HEK293 (cell line): ENCODE data around the gene AQP6.

Experiments
- CTCF ChIA-PET: fragments of 350-600 bp; formaldehyde crosslinking; extraction: SDS; loops from one replicate; lab custom pipeline; 2021; ENCODE audit warnings: antibody characterized with exemption; lab: Yijun Ruan, JAX
- POLR2A ChIA-PET: fragments of 300-600 bp; formaldehyde crosslinking; extraction: SDS; loops from one replicate; lab custom pipeline; 2020; ENCODE audit warnings: antibody characterized with exemption, inconsistent platforms; lab: Yijun Ruan, JAX
- H3K27ac ChIP-seq: fragments of 200-500 bp; sonication (Bioruptor generic); 2 replicates; pipeline ENCODE4 v1.5.1; 2014; ENCODE audit warnings: low read depth, low read length, control low read depth, inconsistent platforms; ENCODE audit errors: extremely low read depth
- H3K36me3 ChIP-seq, 2 experiments: fragments of 200-500 bp in 1 of 2; sonication (Bioruptor generic) in 1 of 2; 1 replicate in 1 of 2; 2 replicates in 1 of 2; pipeline ENCODE4 v1.5.1; 2014 to 2017; ENCODE audit warnings: inconsistent platforms in 2 of 2, low read length in 2 of 2; ENCODE audit not compliant: control insufficient read depth in 2 of 2, insufficient read depth in 1 of 2
- H3K4me1 ChIP-seq: fragments of 200-500 bp; sonication (Bioruptor generic); 2 replicates; pipeline ENCODE4 v1.5.1; 2014; ENCODE audit warnings: mild to moderate bottlenecking, low read length, inconsistent platforms; ENCODE audit not compliant: control insufficient read depth, insufficient read depth
- H3K4me3 ChIP-seq: 2 replicates; pipeline ENCODE4 v1.5.1; 2011; ENCODE audit warnings: low read depth, mild to moderate bottlenecking, control low read depth, low read length, moderate library complexity
- H3K9me3 ChIP-seq: fragments of 200-500 bp; sonication (Bioruptor generic); 2 replicates; pipeline ENCODE4 v1.5.1; 2014; ENCODE audit warnings: low read depth, low read length, inconsistent platforms; ENCODE audit not compliant: control insufficient read depth, insufficient read depth
- EGR2 ChIP-seq: fragments of 450-650 bp; formaldehyde crosslinking; IDR thresholded peaks from 2 replicates; pipeline ENCODE4 v1.5.1; 2016; ENCODE audit warnings: low read depth, missing biosample characterization, missing genetic modification characterization
- HOXD13 ChIP-seq: sonication (generic); formaldehyde crosslinking; IDR thresholded peaks from 2 replicates; pipeline ENCODE4 v1.8.0; 2022; ENCODE audit warnings: missing genetic modification reagents, borderline replicate concordance
- KLF9 ChIP-seq: fragments of 450-650 bp; formaldehyde crosslinking; IDR thresholded peaks from 2 replicates; pipeline ENCODE4 v1.5.1; 2016; ENCODE audit warnings: missing biosample characterization, missing genetic modification characterization, low read depth
- OSR2 ChIP-seq: fragments of 450-650 bp; formaldehyde crosslinking; IDR thresholded peaks from 2 replicates; pipeline ENCODE4 v1.5.1; 2016; ENCODE audit warnings: missing biosample characterization, missing genetic modification characterization
- PRDM4 ChIP-seq: fragments of 450-650 bp; formaldehyde crosslinking; IDR thresholded peaks from 2 replicates; pipeline ENCODE4 v1.5.1; 2017; ENCODE audit warnings: missing biosample characterization, missing genetic modification characterization
- RBAK ChIP-seq: fragments of 450-650 bp; formaldehyde crosslinking; IDR thresholded peaks from 2 replicates; pipeline ENCODE4 v1.5.1; 2016; ENCODE audit warnings: missing biosample characterization, missing genetic modification characterization
- REST ChIP-seq: fragments of 450-650 bp; formaldehyde crosslinking; IDR thresholded peaks from 2 replicates; pipeline ENCODE4 v1.5.1; 2016; ENCODE audit warnings: missing biosample characterization, missing genetic modification characterization
- TCF7L2 ChIP-seq: IDR thresholded peaks from 2 replicates; pipeline ENCODE4 v1.6.1; 2011; ENCODE audit warnings: low read depth, mild to moderate bottlenecking, inconsistent platforms, low read length, moderate library complexity, borderline replicate concordance
- ZFP37 ChIP-seq: fragments of 450-650 bp; formaldehyde crosslinking; IDR thresholded peaks from 2 replicates; pipeline ENCODE4 v1.5.1; 2016; ENCODE audit warnings: missing biosample characterization, missing genetic modification characterization
- ZFP69B ChIP-seq: fragments of 450-650 bp; formaldehyde crosslinking; IDR thresholded peaks from 2 replicates; pipeline ENCODE4 v1.5.1; 2016; ENCODE audit warnings: missing biosample characterization, missing genetic modification characterization
- ZNF112 ChIP-seq: fragments of 450-650 bp; formaldehyde crosslinking; IDR thresholded peaks from 2 replicates; pipeline ENCODE4 v1.5.0; 2017; ENCODE audit warnings: missing biosample characterization, missing genetic modification characterization
- ZNF140 ChIP-seq: fragments of 450-650 bp; formaldehyde crosslinking; IDR thresholded peaks from 2 replicates; pipeline ENCODE4 v1.5.1; 2016; ENCODE audit warnings: missing biosample characterization, missing genetic modification characterization
- ZNF157 ChIP-seq: fragments of 450-650 bp; formaldehyde crosslinking; IDR thresholded peaks from 2 replicates; pipeline ENCODE4 v1.5.1; 2016; ENCODE audit warnings: missing biosample characterization, missing genetic modification characterization
- ZNF169 ChIP-seq: fragments of 450-650 bp; formaldehyde crosslinking; IDR thresholded peaks from 2 replicates; pipeline ENCODE4 v1.5.1; 2016; ENCODE audit warnings: missing biosample characterization, missing genetic modification characterization
- ZNF223 ChIP-seq: fragments of 450-650 bp; formaldehyde crosslinking; IDR thresholded peaks from 2 replicates; pipeline ENCODE4 v1.5.1; 2016; ENCODE audit warnings: missing biosample characterization, missing genetic modification characterization
- ZNF248 ChIP-seq: fragments of 450-650 bp; formaldehyde crosslinking; IDR thresholded peaks from 2 replicates; pipeline ENCODE4 v1.5.1; 2017; ENCODE audit warnings: missing biosample characterization, missing genetic modification characterization
- ZNF324 ChIP-seq: fragments of 450-650 bp; formaldehyde crosslinking; IDR thresholded peaks from 2 replicates; pipeline ENCODE4 v1.5.1; 2016; ENCODE audit warnings: missing biosample characterization, missing genetic modification characterization
- ZNF335 ChIP-seq: fragments of 450-650 bp; formaldehyde crosslinking; conservative IDR thresholded peaks from 2 replicates; pipeline ENCODE4 v1.5.1; 2016; ENCODE audit warnings: missing biosample characterization, missing genetic modification characterization
- ZNF416 ChIP-seq: fragments of 450-650 bp; formaldehyde crosslinking; IDR thresholded peaks from 2 replicates; pipeline ENCODE4 v1.5.1; 2016; ENCODE audit warnings: missing biosample characterization, missing genetic modification characterization
- ZNF664 ChIP-seq: fragments of 450-650 bp; formaldehyde crosslinking; IDR thresholded peaks from 2 replicates; pipeline ENCODE4 v1.5.1; 2016; ENCODE audit warnings: missing biosample characterization, missing genetic modification characterization
- ZNF707 ChIP-seq: fragments of 450-650 bp; formaldehyde crosslinking; IDR thresholded peaks from 2 replicates; pipeline ENCODE4 v1.5.1; 2016; ENCODE audit warnings: missing biosample characterization, missing genetic modification characterization
- ZNF791 ChIP-seq: fragments of 450-650 bp; formaldehyde crosslinking; IDR thresholded peaks from 2 replicates; pipeline ENCODE4 v1.5.1; 2016; ENCODE audit warnings: missing biosample characterization, missing genetic modification characterization
- ZSCAN4 ChIP-seq: fragments of 450-650 bp; formaldehyde crosslinking; IDR thresholded peaks from 2 replicates; pipeline ENCODE4 v1.5.1; 2017; ENCODE audit warnings: missing biosample characterization, missing genetic modification characterization
- ZXDB ChIP-seq: fragments of 450-650 bp; formaldehyde crosslinking; IDR thresholded peaks from 2 replicates; pipeline ENCODE4 v1.5.1; 2016; ENCODE audit warnings: missing biosample characterization, missing genetic modification characterization
- TF ChIP-seq, protein P1 (sequence below): fragments of 450-650 bp; formaldehyde crosslinking; IDR thresholded peaks from 2 replicates; pipeline ENCODE4 v1.5.1; 2016; ENCODE audit warnings: missing biosample characterization, missing genetic modification characterization

Gene AQP6

GRCh38 chr12:49923035-49923644 is 49.6 kb upstream of the AQP6 start:
- Histone ChIP-seq H3K4me1 (no peaks in the 10 kb centered on the region), H3K27ac (no peak overlapping the region), H3K4me3 (no peak overlapping the region), H3K36me3 (no peaks in the 10 kb centered on the region), H3K9me3 (no peaks in the 10 kb centered on the region)
- TF ChIP-seq EGR2: no peak
- no peak for TF ChIP-seq HOXD13 (CRISPR knock-in tag)
- no peak for TF ChIP-seq ZFP69B (tag by site-specific recombination)
- TF ChIP-seq ZNF324 (tag by site-specific recombination): no peak
- no peak for TF ChIP-seq ZNF157
- TF ChIP-seq ZFP37: no peak
- TF ChIP-seq ZNF169: no peak
- TF ChIP-seq, protein P1, sequence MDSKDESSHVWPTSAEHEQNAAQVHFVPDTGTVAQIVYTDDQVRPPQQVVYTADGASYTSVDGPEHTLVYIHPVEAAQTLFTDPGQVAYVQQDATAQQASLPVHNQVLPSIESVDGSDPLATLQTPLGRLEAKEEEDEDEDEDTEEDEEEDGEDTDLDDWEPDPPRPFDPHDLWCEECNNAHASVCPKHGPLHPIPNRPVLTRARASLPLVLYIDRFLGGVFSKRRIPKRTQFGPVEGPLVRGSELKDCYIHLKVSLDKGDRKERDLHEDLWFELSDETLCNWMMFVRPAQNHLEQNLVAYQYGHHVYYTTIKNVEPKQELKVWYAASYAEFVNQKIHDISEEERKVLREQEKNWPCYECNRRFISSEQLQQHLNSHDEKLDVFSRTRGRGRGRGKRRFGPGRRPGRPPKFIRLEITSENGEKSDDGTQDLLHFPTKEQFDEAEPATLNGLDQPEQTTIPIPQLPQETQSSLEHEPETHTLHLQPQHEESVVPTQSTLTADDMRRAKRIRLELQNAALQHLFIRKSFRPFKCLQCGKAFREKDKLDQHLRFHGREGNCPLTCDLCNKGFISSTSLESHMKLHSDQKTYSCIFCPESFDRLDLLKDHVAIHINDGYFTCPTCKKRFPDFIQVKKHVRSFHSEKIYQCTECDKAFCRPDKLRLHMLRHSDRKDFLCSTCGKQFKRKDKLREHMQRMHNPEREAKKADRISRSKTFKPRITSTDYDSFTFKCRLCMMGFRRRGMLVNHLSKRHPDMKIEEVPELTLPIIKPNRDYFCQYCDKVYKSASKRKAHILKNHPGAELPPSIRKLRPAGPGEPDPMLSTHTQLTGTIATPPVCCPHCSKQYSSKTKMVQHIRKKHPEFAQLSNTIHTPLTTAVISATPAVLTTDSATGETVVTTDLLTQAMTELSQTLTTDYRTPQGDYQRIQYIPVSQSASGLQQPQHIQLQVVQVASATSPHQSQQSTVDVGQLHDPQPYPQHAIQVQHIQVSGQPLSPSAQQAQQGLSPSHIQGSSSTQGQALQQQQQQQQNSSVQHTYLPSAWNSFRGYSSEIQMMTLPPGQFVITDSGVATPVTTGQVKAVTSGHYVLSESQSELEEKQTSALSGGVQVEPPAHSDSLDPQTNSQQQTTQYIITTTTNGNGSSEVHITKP (tag by site-specific recombination): no peak
- TF ChIP-seq ZNF112: no peak
- no peak for TF ChIP-seq ZNF664
- no peak for TF ChIP-seq OSR2 (tag by site-specific recombination)
- no peak for TF ChIP-seq ZNF248 (tag by site-specific recombination)
- TF ChIP-seq TCF7L2: no peak
- no peak for TF ChIP-seq ZXDB (tag by site-specific recombination)
- TF ChIP-seq ZNF140: no peak
- no peak for TF ChIP-seq ZNF223
- no peak for TF ChIP-seq REST (tag by site-specific recombination)
- no peak for TF ChIP-seq ZNF335 (tag by site-specific recombination)
- no peak for TF ChIP-seq RBAK
- POLR2A ChIA-PET: no interaction called here
- CTCF ChIA-PET: interaction anchor here (2.1 kb wide), 1 partner anchor 22 kb away, joined by 6 read pairs; no protein-coding TSS in a partner anchor

- no peaks in the 10 kb centered on the region for H3K36me3 ChIP-seq
- H3K9me3 ChIP-seq: no peaks in the 10 kb centered on the region
- H3K4me3 ChIP-seq: no peak overlapping the region
- ChIA-PET POLR2A (no interaction called here), CTCF (interaction anchor here (1.6 to 2.1 kb wide), 2 partner anchors 22 to 43 kb away, joined by 6 read pairs; no protein-coding TSS in a partner anchor)
- no peak overlapping the region for H3K27ac ChIP-seq
- no peaks in the 10 kb centered on the region for H3K4me1 ChIP-seq
- no peak for TF ChIP-seq ZSCAN4 (tag by site-specific recombination)
- no peak for TF ChIP-seq ZNF416 (tag by site-specific recombination)
- TF ChIP-seq KLF9 (tag by site-specific recombination): no peak
- TF ChIP-seq ZNF707 (tag by site-specific recombination): no peak
- no peak for TF ChIP-seq ZNF791 (tag by site-specific recombination)
- TF ChIP-seq PRDM4 (tag by site-specific recombination): no peak
Measured at GRCh38 chr12:49923880-49924556, 48.7 kb upstream of the AQP6 start.
